Measurements from ENCODE around the gene RNF26. TPM values are rescaled to one million over a fixed set of nuclear protein-coding genes. Genes with fewer than 3 reads are reported as not detected.
"Not testable (repeated sequence)": the region's sequence is repeated elsewhere in the genome, so short reads cannot be mapped to it uniquely, and the experiment has no call there.

Gene RNF26
- total and polyA plus RNA-seq, 4 donors = 5.2 to 27.1 (median 16.8) TPM

DNA sequence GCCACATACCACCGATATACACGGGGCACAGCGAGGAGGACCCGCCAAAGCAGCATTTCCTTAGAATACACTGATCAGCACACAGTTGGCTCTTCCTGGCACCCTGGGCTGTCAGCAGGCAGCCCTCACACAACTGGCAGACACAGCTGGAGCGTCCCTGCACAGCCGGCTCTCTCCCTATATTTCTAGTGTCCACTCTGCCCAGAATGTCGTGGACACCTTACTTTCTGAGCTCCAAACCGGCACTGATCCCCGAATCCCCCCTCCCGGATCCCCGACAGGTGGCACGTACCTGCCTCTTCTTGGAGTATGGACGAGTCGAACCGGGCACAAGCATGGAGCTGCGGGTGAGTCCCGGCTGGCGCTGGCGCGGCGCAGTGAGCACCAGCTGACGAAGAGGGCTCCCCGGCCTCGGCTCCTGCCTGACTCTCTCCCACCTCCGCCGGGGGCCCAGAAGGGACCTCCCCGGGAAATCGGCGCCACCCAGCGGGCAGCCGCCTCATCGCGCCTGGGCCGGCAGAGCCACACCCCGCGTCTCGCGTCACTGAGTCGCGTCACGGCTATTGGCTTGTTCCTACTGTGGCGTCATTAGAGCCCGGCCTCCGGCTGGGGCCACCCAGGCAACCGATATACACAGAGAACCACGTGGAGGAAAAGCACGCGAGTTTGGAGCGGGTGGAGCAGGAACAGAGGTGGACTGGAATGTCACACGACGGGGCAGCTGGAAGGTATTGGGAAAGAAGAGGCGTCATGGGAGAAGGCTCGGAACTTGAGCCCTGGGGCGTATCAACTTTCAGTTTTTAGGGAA is 47.1 kb downstream of the RNF26 start, which contains the start of gene USP2:
Gene USP2 (minus strand): TSS at position 510 of the 808 bp plus-strand sequence. CDS start 8,210 bp downstream, outside the sequence.
- Histone ChIP-seq H3K9me3 (ENCODE audit: control insufficient read depth, insufficient read depth, low read length) (no peaks in the 10 kb centered on the region), H3K4me3 (ENCODE audit: low read depth, low read length) (peak within 1 kb of the TSS; percentile 70), H3K36me3 (ENCODE audit: control insufficient read depth, insufficient read depth, low read length) (no peaks in the 10 kb centered on the region), H3K27ac (ENCODE audit: low read depth, low read length) (peak within 1 kb of the TSS; percentile 80), H3K27me3 (ENCODE audit: control insufficient read depth, insufficient read depth, low read length) (no peaks in the 10 kb centered on the region), H3K4me1 (ENCODE audit: control insufficient read depth, insufficient read depth, low read length) (peaks cover 51% of the 10 kb centered on the region)
- under 1% methylated on average over 50 of the region's 54 CpGs for WGBS (ENCODE audit: insufficient coverage)
- DNase-seq (ENCODE audit: low read depth in 4 of 6, low spot score in 6 of 6) = peak; percentile 86 to 98 (median 92)

DNA sequence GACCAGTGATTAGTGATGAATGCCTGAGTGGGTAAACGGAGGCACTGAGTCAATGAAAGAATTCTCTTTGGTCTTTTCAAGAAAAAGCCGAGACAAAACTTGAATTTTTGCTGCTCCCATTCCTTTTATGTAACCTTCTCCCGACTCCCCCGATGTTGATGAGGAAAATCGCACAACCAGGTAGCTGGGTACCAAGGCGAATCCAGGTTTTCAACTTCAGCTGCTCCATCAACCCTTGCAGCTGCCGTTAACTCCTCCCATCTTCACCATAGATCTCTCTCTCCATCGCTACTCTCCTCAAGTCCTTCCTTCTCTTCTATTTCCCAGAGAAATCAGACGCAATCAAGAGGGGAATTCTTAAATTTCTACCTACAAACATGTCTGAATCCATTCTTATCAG is 47.8 kb downstream of the RNF26 start:
- DNase-seq (ENCODE audit: low read depth in 4 of 6, low spot score in 6 of 6) = peak in 1 of 6 donors; percentile 3
- no peaks in the 10 kb centered on the region for H3K9me3 ChIP-seq (ENCODE audit: control insufficient read depth, insufficient read depth, low read length)
- peaks cover 44% of the 10 kb centered on the region for H3K4me1 ChIP-seq (ENCODE audit: control insufficient read depth, insufficient read depth, low read length)
- H3K4me3 ChIP-seq (ENCODE audit: low read depth, low read length) = peak overlapping the region; percentile 70
- no peaks in the 10 kb centered on the region for H3K27me3 ChIP-seq (ENCODE audit: control insufficient read depth, insufficient read depth, low read length)
- no peak overlapping the region for H3K27ac ChIP-seq (ENCODE audit: low read depth, low read length)
- H3K36me3 ChIP-seq (ENCODE audit: control insufficient read depth, insufficient read depth, low read length) = no peaks in the 10 kb centered on the region
- WGBS (ENCODE audit: insufficient coverage) = 12% methylated on average over 8 of the region's 9 CpGs

DNA sequence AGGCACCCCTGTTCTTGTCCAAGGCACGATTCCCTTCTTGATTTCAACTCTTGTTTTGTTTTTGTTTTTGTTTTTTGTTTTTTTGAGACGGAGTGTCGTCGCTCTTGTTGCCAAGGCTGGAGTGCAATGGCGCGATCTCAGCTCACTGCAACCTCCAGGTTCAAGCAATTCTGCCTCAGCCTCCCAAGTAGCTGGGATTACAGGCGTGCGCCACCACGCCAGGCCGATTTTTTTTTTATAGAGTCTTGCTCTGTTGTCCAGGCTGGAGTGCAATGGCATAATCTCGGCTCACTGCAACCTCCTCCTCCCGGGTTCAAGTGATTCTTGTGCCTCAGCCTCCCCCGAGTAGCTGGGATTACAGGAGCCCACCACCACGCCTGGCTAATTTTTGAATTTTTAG is 48.2 kb downstream of the RNF26 start:
- H3K4me1 ChIP-seq (ENCODE audit: control insufficient read depth, insufficient read depth, low read length) = peaks cover 40% of the 10 kb centered on the region
- not testable (repeated sequence) for H3K27ac ChIP-seq (ENCODE audit: low read depth, low read length); H3K27me3 ChIP-seq (ENCODE audit: control insufficient read depth, insufficient read depth, low read length); H3K4me3 ChIP-seq (ENCODE audit: low read depth, low read length); H3K36me3 ChIP-seq (ENCODE audit: control insufficient read depth, insufficient read depth, low read length); DNase-seq (ENCODE audit: low read depth in 4 of 6, low spot score in 6 of 6); H3K9me3 ChIP-seq (ENCODE audit: control insufficient read depth, insufficient read depth, low read length)
- WGBS (ENCODE audit: insufficient coverage) = 90% methylated on average over 12 of the region's 14 CpGs

- no peaks in the 10 kb centered on the region for H3K27me3 ChIP-seq (ENCODE audit: control insufficient read depth, insufficient read depth, low read length)
- peaks cover 22% of the 10 kb centered on the region for H3K4me1 ChIP-seq (ENCODE audit: control insufficient read depth, insufficient read depth, low read length)
- H3K9me3 ChIP-seq (ENCODE audit: control insufficient read depth, insufficient read depth, low read length) = no peaks in the 10 kb centered on the region
- WGBS (ENCODE audit: insufficient coverage) = 82% methylated on average over 2 of the region's 2 CpGs
- no peaks in the 10 kb centered on the region for H3K36me3 ChIP-seq (ENCODE audit: control insufficient read depth, insufficient read depth, low read length)
- DNase-seq (ENCODE audit: low read depth in 4 of 6, low spot score in 6 of 6) = no peak
- no peak overlapping the region for H3K4me3 ChIP-seq (ENCODE audit: low read depth, low read length)
- no peak overlapping the region for H3K27ac ChIP-seq (ENCODE audit: low read depth, low read length)
These were observed 50.0 kb downstream of the RNF26 start for GRCh38 chr11:119384332-119384731.

Small RNA genes lying within 50 kb of the gene (small RNA-seq; reads per million reads assigned to genes)
- gene RF01225 (ENCODE audit: low replicate concordance) = not detected
- gene RNU6-262P (ENCODE audit: low replicate concordance) = not detected

Other genes starting within 250 kb of the RNF26 start
- gene HMBS, start 249.6 kb upstream of the RNF26 start, total RNA-seq = 10 to 100 TPM in 1 of 2 donors, 1 to 10 TPM in 1; 4.0 to 15.7 TPM
- 10 to 100 TPM; 23.0 to 31.1 TPM for gene HMBS, start 249.6 kb upstream of the RNF26 start, polyA plus RNA-seq (ENCODE audit: insufficient read length in 2 of 2)
- 10 to 100 TPM; 12.9 to 23.0 TPM for gene DPAGT1, start 232.7 kb upstream of the RNF26 start, total RNA-seq
- gene DPAGT1, start 232.7 kb upstream of the RNF26 start, polyA plus RNA-seq (ENCODE audit: insufficient read length in 2 of 2) = 10 to 100 TPM; 41.3 to 44.3 TPM
- 10 to 100 TPM in 1 of 2 donors, 1 to 10 TPM in 1; 9.7 to 12.6 TPM for gene C2CD2L, start 227.2 kb upstream of the RNF26 start, total RNA-seq
- 10 to 100 TPM; 33.5 to 35.3 TPM for gene C2CD2L, start 227.2 kb upstream of the RNF26 start, polyA plus RNA-seq (ENCODE audit: insufficient read length in 2 of 2)
- gene HINFP, start 212.9 kb upstream of the RNF26 start, total RNA-seq = 10 to 100 TPM; 15.5 to 22.9 TPM
- gene HINFP, start 212.9 kb upstream of the RNF26 start, polyA plus RNA-seq (ENCODE audit: insufficient read length in 2 of 2) = 10 to 100 TPM; 26.2 to 38.4 TPM
- gene ABCG4, start 185.5 kb upstream of the RNF26 start, total RNA-seq = 1 to 10 TPM; 2.1 to 5.6 TPM
- gene ABCG4, start 185.5 kb upstream of the RNF26 start, polyA plus RNA-seq (ENCODE audit: insufficient read length in 2 of 2) = 10 to 100 TPM; 11.8 to 16.9 TPM
- 10 to 100 TPM in 1 of 2 donors, 1 to 10 TPM in 1; 8.9 to 15.6 TPM for gene NLRX1, start 165.8 kb upstream of the RNF26 start, total RNA-seq
- 10 to 100 TPM in 1 of 2 donors, 1 to 10 TPM in 1; 9.5 to 10.2 TPM for gene NLRX1, start 165.8 kb upstream of the RNF26 start, polyA plus RNA-seq (ENCODE audit: insufficient read length in 2 of 2)
- gene NHERF4, start 149.1 kb upstream of the RNF26 start, total RNA-seq = under 1 TPM in 1 of 2 donors, not detected in 1; 0.28 TPM
- 1 to 10 TPM in 1 of 2 donors, under 1 TPM in 1; 0.29 to 1.1 TPM for gene NHERF4, start 149.1 kb upstream of the RNF26 start, polyA plus RNA-seq (ENCODE audit: insufficient read length in 2 of 2)
- gene CBL, start 128.2 kb upstream of the RNF26 start, total RNA-seq = 10 to 100 TPM; 13.4 to 19.2 TPM
- gene CBL, start 128.2 kb upstream of the RNF26 start, polyA plus RNA-seq (ENCODE audit: insufficient read length in 2 of 2) = 10 to 100 TPM; 25.3 to 37.4 TPM
- 100 to 1,000 TPM in 1 of 2 donors, 10 to 100 TPM in 1; 99.4 to 108 TPM for gene MCAM, start 17.4 kb upstream of the RNF26 start, total RNA-seq
- gene MCAM, start 17.4 kb upstream of the RNF26 start, polyA plus RNA-seq (ENCODE audit: insufficient read length in 2 of 2) = 100 to 1,000 TPM in 1 of 2 donors, 10 to 100 TPM in 1; 79.6 to 106 TPM
- 10 to 100 TPM; 13.4 to 63.1 TPM for gene C1QTNF5, start 6.4 kb downstream of the RNF26 start, total RNA-seq
- gene C1QTNF5, start 6.4 kb downstream of the RNF26 start, polyA plus RNA-seq (ENCODE audit: insufficient read length in 2 of 2) = 10 to 100 TPM; 39.7 to 42.1 TPM
- 1 to 10 TPM in 1 of 2 donors, not detected in 1; 3.9 TPM for gene MFRP, start 12.2 kb downstream of the RNF26 start, total RNA-seq
- under 1 TPM; 0.09 to 0.22 TPM for gene MFRP, start 12.2 kb downstream of the RNF26 start, polyA plus RNA-seq (ENCODE audit: insufficient read length in 2 of 2)
- 1 to 10 TPM; 3.0 to 3.8 TPM for gene USP2, start 47.2 kb downstream of the RNF26 start, total RNA-seq
- 10 to 100 TPM; 12.6 to 13.8 TPM for gene USP2, start 47.2 kb downstream of the RNF26 start, polyA plus RNA-seq (ENCODE audit: insufficient read length in 2 of 2)
- 100 to 1,000 TPM in 1 of 2 donors, 10 to 100 TPM in 1; 70.0 to 112 TPM for gene THY1, start 88.6 kb downstream of the RNF26 start, total RNA-seq
- 100 to 1,000 TPM; 225 to 269 TPM for gene THY1, start 88.6 kb downstream of the RNF26 start, polyA plus RNA-seq (ENCODE audit: insufficient read length in 2 of 2)

All from spinal cord (tissue), 10 donors.